22Rv1 (cell line): Measurements from ENCODE around the gene LRRC14B.
A peak's percentile ranks its signal among the peaks of the same experiment; 100 is the strongest.

Experiments used
- H3K27ac ChIP-seq: fragments of 450-650 bp; 2 replicates; pipeline ENCODE4 v1.5.1; 2017
- ZFX ChIP-seq: fragments of 450-650 bp; IDR thresholded peaks from 2 replicates; pipeline ENCODE4 v1.6.1; 2017; ENCODE audit warnings: antibody characterized with exemption, borderline replicate concordance
- TF ChIP-seq, protein P1 (sequence below): fragments of 450-650 bp; IDR thresholded peaks from 2 replicates; pipeline ENCODE4 v1.5.1; 2017; ENCODE audit warnings: mild to moderate bottlenecking

Gene LRRC14B

DNA sequence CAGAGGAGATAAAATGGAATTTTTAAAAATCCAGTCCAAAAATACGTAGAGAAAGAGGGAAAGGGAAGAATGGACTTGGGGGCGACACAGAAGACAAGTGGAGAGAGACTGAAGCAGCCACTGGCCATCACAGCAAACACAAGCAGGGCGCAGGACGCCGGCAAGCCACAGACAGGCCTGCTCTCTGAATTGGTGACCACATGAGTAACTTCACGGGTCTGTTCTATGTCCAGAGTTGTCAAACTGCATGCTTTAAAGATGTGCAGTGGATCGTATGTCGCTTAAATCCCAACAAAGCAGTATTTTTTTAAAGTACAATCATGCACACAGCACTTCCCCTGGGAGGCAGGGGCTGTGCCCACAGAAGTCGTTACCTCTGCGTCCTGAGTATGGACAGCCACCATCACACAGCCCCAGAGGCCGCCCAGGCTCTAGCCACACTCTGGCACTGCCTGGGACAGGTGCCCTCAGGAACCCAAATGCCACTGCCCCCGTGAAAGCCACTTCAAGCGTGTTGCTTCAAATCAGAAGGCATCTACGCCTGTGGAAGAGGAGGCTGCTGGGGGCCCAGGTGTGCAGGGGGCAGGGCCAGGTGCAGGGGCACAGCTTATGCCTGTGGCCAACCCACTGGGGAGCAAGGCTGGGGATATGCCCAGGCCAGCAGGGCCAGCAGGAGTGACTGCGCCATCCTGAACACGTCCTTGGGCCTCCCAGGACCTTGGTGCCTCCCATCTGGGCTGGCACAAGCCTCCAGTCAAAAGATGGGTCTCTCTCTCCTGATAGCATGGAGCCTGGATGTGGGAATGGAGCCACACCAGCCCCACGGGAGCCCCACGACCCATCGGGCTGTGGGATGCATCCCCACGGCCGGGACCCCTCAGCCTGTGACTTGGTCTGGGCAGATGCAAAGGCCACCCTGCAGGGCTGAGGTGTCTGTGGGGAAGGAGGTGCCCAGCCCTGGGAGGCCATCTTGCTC lies 5.9 kb upstream of the LRRC14B start:
- no peak for TF ChIP-seq ZFX
- TF ChIP-seq, protein P1, sequence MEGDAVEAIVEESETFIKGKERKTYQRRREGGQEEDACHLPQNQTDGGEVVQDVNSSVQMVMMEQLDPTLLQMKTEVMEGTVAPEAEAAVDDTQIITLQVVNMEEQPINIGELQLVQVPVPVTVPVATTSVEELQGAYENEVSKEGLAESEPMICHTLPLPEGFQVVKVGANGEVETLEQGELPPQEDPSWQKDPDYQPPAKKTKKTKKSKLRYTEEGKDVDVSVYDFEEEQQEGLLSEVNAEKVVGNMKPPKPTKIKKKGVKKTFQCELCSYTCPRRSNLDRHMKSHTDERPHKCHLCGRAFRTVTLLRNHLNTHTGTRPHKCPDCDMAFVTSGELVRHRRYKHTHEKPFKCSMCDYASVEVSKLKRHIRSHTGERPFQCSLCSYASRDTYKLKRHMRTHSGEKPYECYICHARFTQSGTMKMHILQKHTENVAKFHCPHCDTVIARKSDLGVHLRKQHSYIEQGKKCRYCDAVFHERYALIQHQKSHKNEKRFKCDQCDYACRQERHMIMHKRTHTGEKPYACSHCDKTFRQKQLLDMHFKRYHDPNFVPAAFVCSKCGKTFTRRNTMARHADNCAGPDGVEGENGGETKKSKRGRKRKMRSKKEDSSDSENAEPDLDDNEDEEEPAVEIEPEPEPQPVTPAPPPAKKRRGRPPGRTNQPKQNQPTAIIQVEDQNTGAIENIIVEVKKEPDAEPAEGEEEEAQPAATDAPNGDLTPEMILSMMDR: no peak
- H3K27ac ChIP-seq: no peak overlapping the region

- TF ChIP-seq, protein P1: no peak
- TF ChIP-seq ZFX: no peak
- H3K27ac ChIP-seq: no peak overlapping the region
These were observed 4.9 kb upstream of the LRRC14B start for GRCh38 chr5:186091-187041.

DNA sequence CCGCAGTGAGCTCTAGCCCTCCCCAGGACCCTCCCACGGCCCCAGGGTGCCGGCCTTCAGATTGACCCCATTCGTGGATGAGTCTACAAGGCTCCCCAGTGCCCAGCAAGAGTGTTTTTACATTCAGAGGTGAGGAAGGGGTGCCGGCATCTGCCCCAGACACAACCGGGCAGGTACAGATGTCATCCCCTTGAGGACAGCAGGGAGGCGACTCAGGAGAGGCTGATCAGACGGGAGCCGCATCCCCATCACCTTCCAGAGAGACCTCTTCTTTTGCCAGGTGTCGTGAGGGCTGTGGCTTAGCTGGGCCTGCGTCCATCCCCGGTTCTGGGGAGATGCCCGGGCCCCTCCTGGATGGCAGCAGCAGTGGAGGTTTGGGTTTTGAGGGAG lies 4.3 kb upstream of the LRRC14B start:
- no peak for TF ChIP-seq ZFX
- TF ChIP-seq, protein P1: no peak
- no peak overlapping the region for H3K27ac ChIP-seq

- no peak overlapping the region for H3K27ac ChIP-seq
- TF ChIP-seq ZFX: no peak
- TF ChIP-seq, protein P1: no peak
These were observed 3.5 kb upstream of the LRRC14B start for GRCh38 chr5:187617-188451.

DNA sequence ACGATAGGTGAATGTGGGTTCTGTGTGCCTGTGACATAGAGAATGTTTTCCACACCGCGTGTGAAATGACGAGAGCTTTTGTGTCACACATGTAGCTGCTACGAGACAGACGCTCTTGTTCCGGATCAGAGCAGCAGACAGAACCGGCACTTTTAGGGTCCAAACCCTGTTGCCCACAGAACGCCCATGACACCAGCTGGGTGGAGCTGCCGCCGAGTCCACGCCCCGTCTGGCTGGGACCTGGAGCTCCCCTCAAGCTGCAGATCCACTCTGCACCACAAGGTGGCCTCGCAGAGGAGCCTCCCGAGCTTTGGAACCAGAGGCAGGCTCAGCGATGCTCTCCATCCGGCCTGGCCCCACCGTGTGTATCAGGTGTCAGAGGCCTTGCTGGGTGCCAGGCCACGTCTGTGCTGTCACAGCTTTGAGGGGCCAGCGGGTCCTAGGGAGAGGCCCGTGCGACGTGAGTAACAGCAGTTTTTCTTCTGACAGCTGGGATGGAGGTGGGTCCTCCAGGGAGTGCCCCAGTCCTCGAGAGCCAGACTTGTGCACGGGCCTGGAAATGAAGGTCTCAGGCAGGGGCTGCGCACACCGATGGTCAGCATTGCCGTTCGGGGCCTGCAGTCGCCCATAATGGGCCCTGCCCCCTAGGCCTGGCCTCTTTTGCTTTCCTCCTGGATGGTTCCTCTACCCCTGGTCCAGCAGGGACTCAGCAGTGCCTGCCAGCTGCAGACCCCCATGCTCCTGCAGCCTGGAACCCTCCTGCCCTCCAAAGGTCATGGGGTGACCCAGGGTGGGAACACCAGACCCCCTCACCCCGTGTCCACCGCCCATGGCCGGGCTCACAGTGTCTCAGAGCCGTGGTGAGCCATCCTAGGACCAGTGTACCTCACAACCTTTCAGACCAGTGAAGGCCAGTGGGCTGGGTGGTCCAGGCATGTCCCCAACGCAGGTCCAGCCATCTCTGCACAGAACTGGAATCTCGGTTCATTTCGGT lies 2.5 kb upstream of the LRRC14B start:
- TF ChIP-seq, protein P1: peak; percentile 92
- TF ChIP-seq ZFX: no peak
- H3K27ac ChIP-seq: no peak overlapping the region

DNA sequence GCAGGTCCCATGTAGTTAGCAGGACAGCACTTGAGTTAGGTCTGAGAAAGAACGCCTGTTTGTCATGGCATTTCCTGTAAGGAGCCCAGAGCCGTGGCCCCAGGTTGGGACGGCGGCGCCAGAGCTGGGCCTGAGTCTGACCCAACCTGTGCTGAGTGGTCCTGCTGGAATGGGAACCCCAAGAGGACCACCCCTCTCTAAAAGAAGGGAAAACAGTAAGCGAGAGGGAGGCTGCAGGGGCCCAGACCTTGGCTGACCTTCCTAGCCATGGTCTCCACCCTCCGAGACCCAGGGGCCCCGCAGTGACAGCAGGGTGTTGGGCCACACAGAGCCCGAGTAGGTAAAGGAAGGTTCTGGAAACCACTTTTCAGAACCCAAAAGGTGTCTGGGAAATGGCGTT lies 1.8 kb upstream of the LRRC14B start:
- H3K27ac ChIP-seq: no peak overlapping the region
- TF ChIP-seq, protein P1: no peak
- TF ChIP-seq ZFX: no peak
